CD4-positive, alpha-beta T cell treated with Interleukin-12 subunit alpha and Interleukin-12 subunit beta, for 1 hour (primary cell): ENCODE data around the gene THOC3.
"Not testable (repeated sequence)": the region's sequence is repeated elsewhere in the genome, so short reads cannot be mapped to it uniquely, and the experiment has no call there.

Source experiments
- DNase-seq: peaks from one replicate; pipeline ENCODE4 v3.0.0-alpha.2; 2020

Gene THOC3

GRCh38 chr5:175928752-175929151 is 39.4 kb downstream of the THOC3 start:
- not testable (repeated sequence) for DNase-seq

- not testable (repeated sequence) for DNase-seq
These were observed 43.0 kb downstream of the THOC3 start for GRCh38 chr5:175925106-175925505.

- DNase-seq: no peak
These were observed 45.8 kb downstream of the THOC3 start for GRCh38 chr5:175922192-175922885.

DNA sequence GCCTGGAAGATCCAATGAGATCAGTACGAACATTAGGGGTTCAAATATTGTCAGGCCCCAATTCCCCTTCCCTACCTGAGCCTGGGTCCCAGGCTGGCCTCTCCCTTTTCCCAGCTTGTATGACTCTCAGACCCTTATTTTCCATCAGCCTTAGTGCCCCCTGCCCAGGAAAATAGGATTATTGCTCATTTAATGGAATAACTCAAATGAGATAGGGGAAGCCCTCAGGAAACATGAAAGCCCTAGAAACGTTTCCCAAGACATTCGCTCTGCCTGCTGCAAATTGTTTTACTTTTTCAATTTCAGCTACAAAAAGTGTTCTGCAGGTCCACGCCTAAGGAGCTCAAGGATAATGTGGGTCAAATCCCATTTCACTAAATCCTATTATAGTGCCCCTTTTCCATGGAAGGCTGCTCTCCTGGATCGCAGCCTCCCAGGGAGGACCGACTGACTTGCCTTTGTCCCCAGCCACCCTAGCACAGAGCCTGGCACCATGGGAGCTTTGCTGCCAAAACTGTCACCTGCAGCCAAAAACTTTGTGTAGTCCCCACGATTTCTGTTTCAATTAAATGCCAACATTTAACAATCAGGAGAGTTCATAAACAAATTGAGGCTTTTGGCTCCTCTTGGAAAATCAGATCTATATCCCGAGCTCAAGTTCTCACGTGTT is 46.9 kb downstream of the THOC3 start:
- DNase-seq: no peak

DNA sequence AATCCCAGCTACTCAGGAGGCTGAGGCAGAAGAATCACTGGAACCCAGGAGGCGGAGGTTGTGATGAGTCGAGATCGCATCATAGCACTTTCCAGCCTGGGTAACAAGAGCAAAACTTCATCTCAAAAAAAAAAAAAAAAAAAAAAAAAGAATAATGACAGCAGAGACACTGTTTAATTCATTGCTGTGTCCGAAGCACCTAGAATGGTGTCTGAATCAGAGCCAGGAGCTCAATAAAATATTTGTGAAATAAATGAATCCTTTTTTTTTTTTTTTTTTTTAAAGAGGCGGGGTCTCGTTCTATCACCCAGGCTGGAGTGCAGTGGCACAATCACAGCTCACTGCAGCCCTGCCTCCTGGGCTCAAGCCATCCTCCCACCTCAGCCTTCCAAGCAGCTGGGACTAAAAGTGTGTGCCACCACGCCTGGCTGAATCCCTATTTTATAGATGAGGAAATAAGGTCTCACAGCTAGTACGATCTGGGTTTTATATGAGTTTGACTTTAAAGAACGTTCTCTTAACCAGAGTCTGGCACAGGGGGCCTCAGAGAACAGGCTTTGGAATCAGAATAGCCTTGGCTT is 47.8 kb downstream of the THOC3 start:
- DNase-seq: no peak

DNA sequence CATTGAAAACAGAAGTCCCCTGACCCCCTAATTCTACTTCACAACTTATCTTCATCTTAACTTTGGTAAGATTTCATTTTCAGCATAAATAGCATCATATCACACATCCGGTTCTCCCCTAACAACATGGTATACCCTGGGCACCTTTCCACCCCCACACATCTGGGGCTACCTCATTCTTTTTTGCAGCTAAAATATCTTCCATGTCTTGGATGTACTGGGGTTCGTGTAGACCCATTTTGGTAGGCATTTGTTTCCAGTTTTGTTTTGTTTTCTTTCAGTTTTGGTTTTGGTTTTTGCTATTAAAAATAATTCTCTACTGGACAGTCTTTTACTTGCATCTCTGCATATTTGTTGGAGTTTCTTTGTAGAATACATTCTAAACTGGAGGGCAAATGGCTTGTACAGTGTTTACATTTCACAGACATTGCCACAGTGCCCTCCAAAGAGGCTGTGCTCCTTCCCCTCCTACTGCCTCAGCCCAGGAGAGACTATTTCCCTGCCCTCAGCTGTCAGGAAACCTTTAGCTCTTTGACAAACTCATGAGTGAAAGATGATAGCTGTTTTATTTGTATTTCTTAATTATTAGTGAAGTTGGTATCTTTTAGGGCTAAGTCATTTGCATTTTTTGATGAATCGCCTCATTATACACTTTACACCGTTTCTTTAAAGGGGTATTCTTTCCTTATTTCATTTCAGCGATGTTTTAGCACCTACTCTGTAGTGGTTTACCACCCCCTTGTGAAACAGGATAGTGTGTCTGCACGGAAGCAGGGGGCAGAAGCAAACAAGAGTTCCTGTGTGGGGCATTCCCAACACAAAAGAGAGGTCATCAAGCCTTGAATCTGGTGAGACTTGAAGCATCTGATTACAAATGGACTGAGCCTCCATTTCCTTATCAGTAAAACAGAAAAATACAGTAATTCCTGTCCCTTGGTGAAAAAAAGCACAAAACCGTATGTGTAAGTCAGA is 52.8 kb downstream of the THOC3 start:
- DNase-seq: peak; percentile 37

GRCh38 chr5:175913835-175914672 is 54.1 kb downstream of the THOC3 start:
- not testable (repeated sequence) for DNase-seq

GRCh38 chr5:175910072-175910471 is 58.0 kb downstream of the THOC3 start:
- not testable (repeated sequence) for DNase-seq
